HEK293T (cell line): ENCODE results near the gene MECP2.

Experiments used
- CTCF ChIA-PET: fragments of 350-600 bp; formaldehyde crosslinking; extraction: SDS; loops from one replicate; lab custom pipeline; 2021; ENCODE audit warnings: antibody characterized with exemption, inconsistent platforms; lab: Yijun Ruan, JAX
- POLR2A ChIA-PET: fragments of 350-600 bp; formaldehyde crosslinking; extraction: SDS; loops from one replicate; lab custom pipeline; 2020; ENCODE audit warnings: antibody characterized with exemption, inconsistent platforms; lab: Yijun Ruan, JAX
- DNase-seq: peaks from one replicate; pipeline ENCODE4 v3.0.0; 2012; ENCODE audit warnings: mixed read lengths; ENCODE audit errors: extremely low spot score
- ARNT ChIP-seq: fragments of 450-650 bp; IDR thresholded peaks from 2 replicates; pipeline ENCODE4 v1.6.1; 2017; ENCODE audit warnings: mild to moderate bottlenecking
- BHLHE40 ChIP-seq: fragments of 450-650 bp; IDR thresholded peaks from 2 replicates; pipeline ENCODE4 v1.6.1; 2016; ENCODE audit warnings: mild to moderate bottlenecking, moderate library complexity, borderline replicate concordance
- CTBP1 ChIP-seq: fragments of 450-650 bp; IDR thresholded peaks from 2 replicates; pipeline ENCODE4 v1.6.1; 2016; ENCODE audit warnings: borderline replicate concordance
- ELF4 ChIP-seq: fragments of 450-650 bp; IDR thresholded peaks from 2 replicates; pipeline ENCODE4 v1.6.1; 2017; ENCODE audit warnings: antibody characterized with exemption
- FOXA1 ChIP-seq: fragments of 450-650 bp; IDR thresholded peaks from 2 replicates; pipeline ENCODE4 v1.6.1; 2016; ENCODE audit warnings: mild to moderate bottlenecking
- FOXK2 ChIP-seq: fragments of 450-650 bp; IDR thresholded peaks from 2 replicates; pipeline ENCODE4 v1.6.1; 2016; ENCODE audit warnings: mild to moderate bottlenecking
- FOXM1 ChIP-seq: fragments of 450-650 bp; IDR thresholded peaks from 2 replicates; pipeline ENCODE4 v1.6.1; 2017; ENCODE audit warnings: mild to moderate bottlenecking, borderline replicate concordance
- HDGF ChIP-seq: fragments of 450-650 bp; IDR thresholded peaks from 2 replicates; pipeline ENCODE4 v1.6.1; 2017; ENCODE audit warnings: antibody characterized with exemption, borderline replicate concordance
- L3MBTL2 ChIP-seq: fragments of 450-650 bp; conservative IDR thresholded peaks from 2 replicates; pipeline ENCODE4 v1.6.1; 2016; ENCODE audit warnings: mild to moderate bottlenecking
- LEF1 ChIP-seq: fragments of 450-650 bp; IDR thresholded peaks from 2 replicates; pipeline ENCODE4 v1.6.1; 2017; ENCODE audit warnings: mild to moderate bottlenecking, borderline replicate concordance
- NFRKB ChIP-seq: fragments of 450-650 bp; IDR thresholded peaks from 2 replicates; pipeline ENCODE4 v1.6.1; 2016; ENCODE audit warnings: mild to moderate bottlenecking, moderate library complexity
- PKNOX1 ChIP-seq: fragments of 450-650 bp; IDR thresholded peaks from 2 replicates; pipeline ENCODE4 v1.6.1; 2016
- SP1 ChIP-seq: fragments of 450-650 bp; IDR thresholded peaks from 2 replicates; pipeline ENCODE4 v1.6.1; 2017
- SUZ12 ChIP-seq: fragments of 450-650 bp; IDR thresholded peaks from 2 replicates; pipeline ENCODE4 v1.6.1; 2016; ENCODE audit warnings: mild to moderate bottlenecking
- TARDBP ChIP-seq: fragments of 450-650 bp; IDR thresholded peaks from 2 replicates; pipeline ENCODE4 v1.6.1; 2016
- ZNF384 ChIP-seq: fragments of 450-650 bp; IDR thresholded peaks from 2 replicates; pipeline ENCODE4 v1.6.1; 2016

Gene MECP2

GRCh38 chrX:154019633-154020528 is 77.6 kb downstream of the MECP2 start, which contains the start of gene IRAK1:
Gene IRAK1 (minus strand): TSS chrX:154019902. CDS start chrX:154019812, 90 bp downstream.
- DNase-seq, result peak; percentile 76
- TF ChIP-seq HDGF (0 out of 2 replicates have a peak, but pooled peaks have one; percentile 68), ELF4 (no peak), FOXA1 (no peak), SP1 (no peak), FOXM1 (peak; percentile 59)
- ChIA-PET POLR2A (interaction anchor here (0.7 to 1.9 kb wide), 7 partner anchors 8 to 351 kb away, joined by 3 to 4 read pairs (median 3); no protein-coding TSS in a partner anchor), CTCF (interaction anchor here (0.7 kb wide), 1 partner anchor 288 kb away, joined by 3 read pairs; no protein-coding TSS in a partner anchor)

- ChIA-PET POLR2A (interaction anchor here (0.6 to 2.2 kb wide), 7 partner anchors 16 to 77 kb away, joined by 3 to 9 read pairs (median 4); partner anchors contain the start of genes HCFC1 and TMEM187), CTCF (no interaction called here)
- DNase-seq, result peak; percentile 33
- no peak for TF ChIP-seq LEF1
- no peak for TF ChIP-seq CTBP1
- TF ChIP-seq L3MBTL2, result peak; percentile 36; the same call in 1 of the 2 replicates
Measured at GRCh38 chrX:154019061-154019621, 78.4 kb downstream of the MECP2 start.

- no peak for TF ChIP-seq ARNT
- no peak for TF ChIP-seq HDGF
- TF ChIP-seq BHLHE40, result no peak
- no peak for TF ChIP-seq L3MBTL2
- TF ChIP-seq SUZ12, result no peak
- TF ChIP-seq FOXA1, result no peak
- TF ChIP-seq FOXM1, result no peak
- no peak for TF ChIP-seq PKNOX1
- TF ChIP-seq SP1, result no peak
- no peak for TF ChIP-seq FOXK2
- TF ChIP-seq ELF4, result no peak
- no peak for TF ChIP-seq TARDBP
- no peak for TF ChIP-seq NFRKB
- no peak for TF ChIP-seq ZNF384
- no peak for TF ChIP-seq CTBP1
- no peak for TF ChIP-seq LEF1
- DNase-seq, result no peak
- POLR2A ChIA-PET, result interaction anchor here (0.6 to 2.2 kb wide), 7 partner anchors 16 to 78 kb away, joined by 3 to 9 read pairs (median 4); partner anchors contain the start of genes HCFC1 and TMEM187
- CTCF ChIA-PET, result no interaction called here
Measured at GRCh38 chrX:154018518-154019060, 78.9 kb downstream of the MECP2 start.

GRCh38 chrX:154017766-154018517 is 79.6 kb downstream of the MECP2 start:
- ChIA-PET CTCF (no interaction called here), POLR2A (interaction anchor here (0.8 to 2.2 kb wide), 5 partner anchors 22 to 79 kb away, joined by 3 to 9 read pairs (median 4); partner anchors contain the start of genes HCFC1 and TMEM187)
- TF ChIP-seq ELF4 (no peak), LEF1 (no peak), CTBP1 (no peak), SUZ12 (no peak), FOXK2 (no peak), HDGF (no peak), SP1 (no peak), NFRKB (no peak), FOXA1 (no peak)
- DNase-seq, result no peak

DNA sequence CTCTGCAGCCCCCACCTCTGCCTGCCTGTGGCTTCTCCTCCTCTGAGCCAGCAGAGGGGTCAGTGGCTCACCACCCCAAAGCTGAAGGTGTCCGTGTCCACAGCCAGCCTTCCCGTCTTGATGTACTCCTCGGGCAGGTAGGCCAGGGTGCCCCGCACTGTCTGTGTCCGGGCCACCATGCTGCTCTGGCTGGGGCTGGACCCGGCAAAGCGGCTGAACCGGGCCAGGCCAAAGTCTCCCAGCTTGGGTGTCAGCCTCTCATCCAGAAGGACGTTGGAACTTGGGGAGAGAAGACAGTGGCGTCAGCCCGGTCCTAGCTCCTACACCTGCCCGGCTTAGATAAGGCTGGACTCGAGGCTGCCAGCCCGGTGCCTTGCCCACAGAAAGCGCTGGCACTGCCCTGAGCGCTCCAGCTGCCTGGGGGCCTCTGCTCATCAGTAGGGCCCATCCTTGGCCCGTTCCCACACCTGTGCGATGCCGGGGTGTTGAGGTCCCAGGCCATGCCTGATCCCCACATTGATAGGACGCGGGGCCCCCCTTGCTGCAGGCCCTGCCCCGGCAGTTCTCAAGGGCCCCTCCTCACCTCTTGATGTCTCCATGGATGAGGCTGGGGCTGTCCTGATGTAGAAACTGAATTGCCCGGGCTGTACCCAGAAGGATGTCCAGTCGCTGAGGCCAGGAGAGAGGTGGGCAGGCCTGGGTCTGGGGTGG is 81.0 kb downstream of the MECP2 start:
- ChIA-PET CTCF (no interaction called here), POLR2A (interaction anchor here (1.6 kb wide), 1 partner anchor 11 kb away, joined by 3 read pairs; no protein-coding TSS in a partner anchor)
- no peak for DNase-seq
- TF ChIP-seq TARDBP (no peak), FOXM1 (no peak), L3MBTL2 (no peak), SUZ12 (no peak), HDGF (no peak), ELF4 (no peak), BHLHE40 (no peak), ZNF384 (no peak), FOXK2 (no peak), LEF1 (no peak), ARNT (no peak), CTBP1 (no peak), PKNOX1 (no peak)
